GM18526 (cell line): ENCODE data around the gene COL1A1.
A peak's percentile ranks its signal among the peaks of the same experiment; 100 is the strongest.

Experiments
- POLR2A ChIP-seq: IDR thresholded peaks from 3 replicates; pipeline ENCODE4 v1.6.1; 2011; ENCODE audit not compliant: insufficient read length; ENCODE audit errors: extremely low read depth

COL1A1 gene

GRCh38 chr17:50150354-50151040 lies 50.9 kb downstream of the COL1A1 start, which contains the start of gene PPP1R9B:
Gene PPP1R9B, minus strand, starts transcription at chr17:50150677. Its CDS starts 164 bp downstream, at chr17:50150513.
- no peak for TF ChIP-seq POLR2A

DNA sequence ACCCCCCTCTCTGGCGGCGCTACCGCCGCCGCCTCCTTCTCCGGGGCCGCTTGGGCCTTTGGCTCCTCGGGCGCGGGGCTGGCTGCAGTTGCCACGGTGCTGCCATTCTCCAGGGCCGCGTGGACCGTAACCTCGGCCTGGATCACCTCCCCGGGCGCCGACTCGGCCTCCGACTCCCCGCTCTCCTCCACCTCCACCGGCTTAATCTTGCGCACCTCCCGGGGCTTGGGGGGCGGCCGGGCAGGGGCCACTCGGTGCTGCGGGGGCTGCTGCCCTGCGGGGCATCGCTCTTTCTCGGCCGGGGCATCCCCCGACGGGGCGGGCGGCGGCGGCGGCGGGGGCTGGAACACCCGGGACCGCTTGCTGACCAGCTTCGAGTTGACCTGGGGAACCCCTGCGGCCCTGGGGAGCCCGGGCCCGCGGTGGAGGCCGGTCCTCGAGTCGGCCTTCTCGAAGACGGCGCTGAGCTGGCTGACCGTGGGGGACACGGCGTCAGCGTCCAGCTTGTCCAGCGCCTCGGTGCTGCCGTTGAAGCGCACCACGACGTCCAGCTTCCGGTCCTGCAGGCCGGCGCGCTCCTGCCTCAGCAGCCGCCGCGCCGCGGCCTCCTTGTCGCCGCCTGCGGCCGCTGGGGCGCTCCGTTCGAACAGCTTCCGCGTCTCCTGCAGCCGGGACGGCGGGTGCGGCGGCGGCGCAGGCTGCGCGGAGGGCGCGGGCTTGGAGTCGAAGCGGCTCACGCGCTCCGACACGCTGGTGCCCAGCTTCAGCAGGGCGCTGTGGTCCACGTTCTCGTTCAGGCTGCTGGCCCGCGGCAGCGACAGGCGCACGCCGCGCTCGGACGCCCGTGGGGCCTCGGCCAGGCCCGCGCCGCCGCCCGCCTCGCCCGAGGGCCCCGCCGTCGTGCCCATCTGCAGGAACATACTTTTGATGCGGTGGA lies 51.7 kb downstream of the COL1A1 start:
- TF ChIP-seq POLR2A: no peak

DNA sequence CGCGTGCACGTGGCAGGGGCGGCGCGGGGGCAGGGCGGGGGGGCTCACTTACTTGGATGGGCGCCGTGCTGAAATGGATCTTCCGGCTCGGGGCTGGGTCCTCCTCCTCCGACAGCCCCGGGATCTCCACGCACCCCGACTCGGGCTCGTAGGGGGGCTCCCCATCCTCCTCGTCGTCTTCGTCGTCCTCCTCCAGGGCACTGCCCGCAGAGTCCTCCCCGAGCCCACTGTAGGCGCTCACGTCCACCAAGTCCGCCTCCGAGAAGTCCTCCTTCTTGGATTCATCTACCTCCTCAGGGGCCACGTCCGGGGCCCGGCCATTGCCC lies 52.4 kb downstream of the COL1A1 start:
- TF ChIP-seq POLR2A: no peak

- TF ChIP-seq POLR2A: no peak
These were observed 53.0 kb downstream of the COL1A1 start for GRCh38 chr17:50148226-50149090.

- peak; percentile 37 for TF ChIP-seq POLR2A
These were observed 53.6 kb downstream of the COL1A1 start for GRCh38 chr17:50147841-50148225.

DNA sequence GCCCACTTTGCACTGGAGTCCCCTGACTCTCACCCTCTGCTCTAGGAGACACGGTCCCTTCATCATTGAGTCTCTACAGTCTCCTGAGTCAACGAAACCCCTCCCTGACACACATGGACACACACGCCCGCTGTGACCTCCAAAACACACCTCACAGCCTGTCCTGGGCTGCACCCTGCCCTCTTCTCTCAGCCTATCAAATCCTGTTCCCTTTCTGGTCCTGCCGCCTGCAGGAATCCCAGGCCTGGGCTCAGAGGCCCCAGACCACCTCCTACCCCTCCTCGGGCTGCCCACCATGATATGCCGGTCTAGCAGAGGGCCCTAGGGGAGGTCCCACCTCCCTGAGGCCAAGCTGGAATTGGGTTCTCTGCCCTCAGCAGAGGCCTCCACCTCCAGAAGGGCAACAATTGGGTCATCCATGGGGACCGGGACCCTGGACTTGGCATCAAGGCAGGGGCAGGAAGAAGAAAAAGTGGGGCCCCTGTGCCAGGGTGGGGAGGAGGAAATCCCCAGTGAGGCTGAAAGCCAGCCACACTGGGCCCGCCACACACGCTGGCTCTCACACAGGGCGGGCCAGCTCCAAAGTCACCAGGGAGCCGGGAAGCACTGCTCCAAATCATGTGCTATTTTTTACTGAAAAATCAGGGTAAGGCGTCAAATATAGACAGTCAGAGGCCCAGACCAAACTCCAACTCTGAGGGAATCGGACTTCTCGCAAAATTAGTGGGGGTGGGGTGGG lies 54.3 kb downstream of the COL1A1 start:
- no peak for TF ChIP-seq POLR2A

DNA sequence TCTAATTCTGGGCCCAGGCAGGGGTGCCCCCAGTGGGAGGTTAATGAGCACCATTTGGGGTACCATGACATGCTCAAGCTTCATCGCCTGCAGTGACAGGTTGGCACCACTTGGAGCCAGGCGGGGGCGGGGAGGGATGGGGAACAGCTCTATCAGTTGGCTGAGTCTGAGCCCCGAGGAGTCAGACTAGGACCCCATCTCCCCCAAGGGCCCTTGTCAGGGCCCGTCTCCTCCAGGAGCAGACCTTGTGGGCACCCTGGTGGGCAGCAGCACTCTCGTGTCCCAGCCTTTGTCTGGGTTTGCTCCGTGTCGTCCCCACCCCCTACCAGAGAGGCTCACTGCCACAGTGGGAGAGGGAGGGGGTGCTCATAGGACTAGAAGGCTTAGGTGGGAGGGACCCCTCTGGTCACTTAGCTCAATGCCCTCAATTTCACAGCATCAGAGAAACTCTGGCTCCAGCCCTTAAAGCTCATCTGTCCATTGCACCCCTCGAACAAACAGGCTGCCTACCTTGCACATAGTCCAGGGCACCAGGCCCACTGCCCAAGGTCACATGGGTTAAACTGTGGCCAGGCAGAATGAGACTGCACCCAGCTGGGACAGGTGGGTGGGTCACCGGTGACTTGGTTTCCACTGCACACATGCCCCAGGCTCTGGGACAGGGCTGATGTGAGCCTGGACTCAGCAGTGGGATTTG lies 55.1 kb downstream of the COL1A1 start:
- TF ChIP-seq POLR2A: no peak

- no peak for TF ChIP-seq POLR2A
These were observed 55.8 kb downstream of the COL1A1 start for GRCh38 chr17:50145532-50146229.

DNA sequence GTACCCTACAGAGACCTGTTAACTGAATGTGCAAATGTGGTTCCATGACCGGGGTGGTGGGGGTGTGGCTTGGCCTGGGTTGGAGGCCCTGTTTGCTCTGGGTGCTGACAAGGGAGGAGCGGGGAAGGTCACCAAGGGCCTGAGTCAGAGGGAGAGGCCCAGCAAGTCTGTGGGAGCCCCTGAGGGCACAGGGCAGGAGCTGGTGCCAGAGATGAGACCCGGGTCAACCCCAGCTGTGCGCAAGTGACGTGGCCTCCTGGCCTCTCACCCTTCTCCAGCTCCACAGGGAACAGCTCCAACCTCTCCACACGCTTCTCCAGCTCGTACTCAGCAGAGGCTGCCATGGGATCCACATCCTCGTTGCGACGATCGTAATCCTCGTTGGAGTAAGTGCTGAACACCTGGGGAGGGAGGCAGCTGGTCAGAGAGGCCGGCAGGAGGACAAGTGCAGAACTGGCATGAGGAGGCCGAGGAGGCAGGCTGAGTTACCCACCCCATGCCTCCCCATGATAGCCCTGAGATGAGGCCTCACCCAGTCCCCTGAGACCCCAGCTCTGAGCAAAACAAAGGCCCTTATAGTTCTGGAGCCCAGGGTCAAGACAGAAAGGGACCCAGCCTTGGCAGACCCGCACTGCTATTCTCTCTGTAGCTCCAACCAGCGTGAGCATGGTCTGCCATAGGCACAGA lies 56.4 kb downstream of the COL1A1 start:
- no peak for TF ChIP-seq POLR2A

DNA sequence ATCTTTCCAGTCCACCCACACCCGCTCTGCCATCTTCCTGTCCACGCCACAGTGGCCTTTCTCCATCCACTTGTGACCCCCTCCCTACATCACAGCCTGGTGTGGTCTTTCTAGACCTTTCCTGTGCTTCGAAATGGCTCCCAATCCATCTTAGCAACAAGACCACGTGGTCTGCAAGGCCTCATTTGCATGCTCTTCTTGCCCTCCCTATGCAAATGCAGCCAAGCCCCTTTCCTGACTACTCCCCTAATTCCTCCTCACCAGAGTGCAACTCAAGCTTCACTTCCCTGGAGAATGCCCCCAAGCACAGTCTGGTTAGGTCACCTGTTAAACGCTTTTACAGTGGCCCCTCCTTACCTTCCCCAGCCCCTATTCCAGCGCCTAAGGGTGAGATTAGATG lies 57.1 kb downstream of the COL1A1 start:
- TF ChIP-seq POLR2A: no peak

- TF ChIP-seq POLR2A: no peak
These were observed 57.8 kb downstream of the COL1A1 start for GRCh38 chr17:50143461-50144176.

- TF ChIP-seq POLR2A: no peak
These were observed 59.7 kb downstream of the COL1A1 start for GRCh38 chr17:50141745-50142110.

DNA sequence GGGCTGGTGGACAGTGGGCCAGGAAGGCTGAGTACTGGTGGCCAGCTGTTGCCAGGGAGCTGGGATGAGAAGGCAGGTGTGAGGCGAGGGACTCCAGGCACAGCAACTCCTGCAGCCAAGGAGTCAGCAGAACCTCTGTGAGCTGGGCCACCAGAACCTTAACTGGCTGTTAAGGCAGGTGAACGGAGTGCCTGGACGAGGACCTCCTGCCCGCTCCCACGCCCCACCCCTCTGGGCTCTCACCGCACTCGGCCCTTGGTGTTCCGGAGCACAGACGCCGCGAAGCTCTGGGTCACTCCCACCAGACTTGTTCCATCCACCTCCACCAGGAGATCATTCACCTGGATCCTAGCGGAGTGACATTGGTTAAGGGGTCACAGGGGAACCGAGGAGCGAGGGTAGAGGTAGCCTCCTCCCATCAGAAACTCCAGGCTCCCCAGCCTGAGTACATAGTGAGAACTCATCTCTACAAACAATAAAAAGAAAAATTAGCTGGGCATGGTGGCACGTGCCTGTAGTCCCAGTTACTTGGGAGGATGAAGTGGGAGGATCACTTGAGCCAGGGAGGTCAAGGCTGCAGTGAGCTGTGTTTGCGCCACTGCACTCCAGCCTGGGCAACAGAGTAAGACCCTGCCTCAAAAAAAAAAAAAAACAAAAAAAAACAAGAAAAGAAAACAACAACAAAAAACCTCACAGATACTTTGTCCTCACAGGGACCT lies 60.2 kb downstream of the COL1A1 start:
- TF ChIP-seq POLR2A: no peak
